Measurements from ENCODE around the gene IL32. TPM values are rescaled to one million over a fixed set of nuclear protein-coding genes. Genes with fewer than 3 reads are reported as not detected.

IL32 gene
- total and polyA plus RNA-seq, 9 of the 15 experiments (the other 6 are each of a cell fraction or from before 2014, with no cell fraction given): 0.21 to 2.2 (median 0.37) TPM; not detected in 3

GRCh38 chr16:3088450-3088849 lies 23.0 kb downstream of the IL32 start:
- H3K9me1 ChIP-seq (ENCODE audit: control insufficient read depth, insufficient read depth, low read length): no peaks in the 10 kb centered on the region
- ChIA-PET POLR2A (interaction anchor here (1.0 to 1.1 kb wide), 2 partner anchors 8 to 40 kb away, joined by 3 to 4 read pairs; no protein-coding TSS in a partner anchor), CTCF (ENCODE audit: low intra/inter-chr PET ratio) (no interaction called here)
- intact Hi-C loops (cut with micrococcal nuclease): no loop called here
- WGBS (ENCODE audit: insufficient coverage, low coverage, missing lambda C conversion rate): 28% methylated on average over 7 of the region's 7 CpGs
- no peak for DNase-seq (ENCODE audit: extremely low read depth in 1 of 4, low spot score in 3 of 4)
- peaks cover 2 to 26% of the 10 kb centered on the region in 2 experiments; a peak in 3 of 5 replicates for H3K27me3 ChIP-seq (ENCODE audit: control insufficient read depth in 2 of 2, insufficient read depth in 2 of 2, low read length in 2 of 2)
- FAIRE-seq: no peak
- H3K9me3 ChIP-seq (replicated peaks; ENCODE audit: control insufficient read depth, insufficient read depth, low read depth, low read length): no peaks in the 10 kb centered on the region
- no peak overlapping the region for H3K9ac ChIP-seq (ENCODE audit: insufficient read depth in 1 of 2, low read depth in 2 of 2, low read length in 2 of 2)
- BruUV-seq (replicated peaks): no TSS peak
- no peaks in the 10 kb centered on the region for H3K36me3 ChIP-seq (ENCODE audit: control insufficient read depth, insufficient read depth, low read length)
- no peak overlapping the region for H3K27ac ChIP-seq (ENCODE audit: extremely low read depth, low read depth, low read length)
- peaks cover 19 to 61% of the 10 kb centered on the region in 2 experiments for H3K4me1 ChIP-seq (replicated peaks in 1 of 2; ENCODE audit: control insufficient read depth in 2 of 2, insufficient read depth in 2 of 2, low read length in 2 of 2)
- no peak overlapping the region for H3K4me2 ChIP-seq (ENCODE audit: insufficient read depth, low read length)
- no peaks in the 10 kb centered on the region for H4K20me1 ChIP-seq (replicated peaks; ENCODE audit: control insufficient read depth, insufficient read depth, low read length)
- H3K79me2 ChIP-seq (ENCODE audit: control insufficient read depth, insufficient read depth, low read length): no peaks in the 10 kb centered on the region
- ATAC-seq: no peak
- in situ Hi-C loops (cut with MboI): no loop called here
- H3K4me3 ChIP-seq: no peak overlapping the region
- H2AFZ ChIP-seq (ENCODE audit: low read depth, low read length): no peak overlapping the region
- TF ChIP-seq HNRNPH1 (optimal IDR thresholded peaks at IDR 0.05; ENCODE audit: low read depth, low read length) (no peak), ADNP (tag; IDR thresholded peaks at IDR 0.05) (no peak), CAMTA2 (CRISPR knock-in tag; conservative IDR thresholded peaks at IDR 0.05) (no peak), STAT5B (CRISPR knock-in tag; IDR thresholded peaks at IDR 0.05) (no peak), SLC30A9 (CRISPR knock-in tag; IDR thresholded peaks at IDR 0.05) (no peak), BCL6 (CRISPR knock-in tag; IDR thresholded peaks at IDR 0.05) (no peak), KHSRP (IDR thresholded peaks at IDR 0.05) (no peak)
